ENCODE results near the gene CATSPER1. TPM values are rescaled to one million over a fixed set of nuclear protein-coding genes. Genes with fewer than 3 reads are reported as not detected.

The CATSPER1 gene
- total RNA-seq, 1 experiment from 2014 or later, result 0.61 TPM

- no TSS peak for BruUV-seq (replicated peaks)
- Mint-ChIP-seq H3K36me3 (ENCODE audit: insufficient read depth, unreplicated experiment) (no peaks in the 10 kb centered on the region), H3K4me3 (ENCODE audit: unreplicated experiment) (no peak overlapping the region), H3K27ac (ENCODE audit: low read depth, unreplicated experiment) (no peak overlapping the region), H3K27me3 (ENCODE audit: insufficient read depth, unreplicated experiment) (no peaks in the 10 kb centered on the region), H3K4me1 (ENCODE audit: insufficient read depth, unreplicated experiment) (no peaks in the 10 kb centered on the region), H3K9me3 (ENCODE audit: unreplicated experiment) (no peaks in the 10 kb centered on the region)
- DNase-seq (ENCODE audit: unreplicated experiment), result no peak
- TF ChIP-seq CTCF (IDR thresholded peaks at IDR 0.05; ENCODE audit: unreplicated experiment), result no peak
- POLR2A ChIA-PET, result no interaction called here
- intact Hi-C loops (cut with micrococcal nuclease), result no loop called here
- CTCF ChIA-PET, result interaction anchor here (0.6 to 1.5 kb wide), 2 partner anchors 20 to 287 kb away, joined by 3 to 5 read pairs; no protein-coding TSS in a partner anchor
Measured at GRCh38 chr11:66042227-66042995, 16.1 kb upstream of the CATSPER1 start.

- POLR2A ChIA-PET, result no interaction called here
- intact Hi-C loops (cut with micrococcal nuclease), result no loop called here
- Mint-ChIP-seq H3K4me3 (ENCODE audit: unreplicated experiment) (no peak overlapping the region), H3K27ac (ENCODE audit: low read depth, unreplicated experiment) (no peak overlapping the region), H3K36me3 (ENCODE audit: insufficient read depth, unreplicated experiment) (no peaks in the 10 kb centered on the region), H3K9me3 (ENCODE audit: unreplicated experiment) (no peaks in the 10 kb centered on the region), H3K27me3 (ENCODE audit: insufficient read depth, unreplicated experiment) (peaks cover 10% of the 10 kb centered on the region), H3K4me1 (ENCODE audit: insufficient read depth, unreplicated experiment) (no peaks in the 10 kb centered on the region)
- no peak for DNase-seq (ENCODE audit: unreplicated experiment)
- no TSS peak for BruUV-seq (replicated peaks)
- CTCF ChIA-PET, result interaction anchor here (0.6 to 1.1 kb wide), 2 partner anchors 18 to 251 kb away, joined by 3 to 4 read pairs; no protein-coding TSS in a partner anchor
- no peak for TF ChIP-seq CTCF (IDR thresholded peaks at IDR 0.05; ENCODE audit: unreplicated experiment)
Measured at GRCh38 chr11:66039765-66040164, 13.5 kb upstream of the CATSPER1 start.

- ChIA-PET CTCF (interaction anchor here (0.5 to 1.3 kb wide), 5 partner anchors 9 to 1194 kb away, joined by 3 to 9 read pairs (median 3); no protein-coding TSS in a partner anchor), POLR2A (no interaction called here)
- DNase-seq (ENCODE audit: unreplicated experiment), result no peak
- Mint-ChIP-seq H3K4me1 (ENCODE audit: insufficient read depth, unreplicated experiment) (no peaks in the 10 kb centered on the region), H3K4me3 (ENCODE audit: unreplicated experiment) (no peak overlapping the region), H3K27ac (ENCODE audit: low read depth, unreplicated experiment) (no peak overlapping the region), H3K27me3 (ENCODE audit: insufficient read depth, unreplicated experiment) (peaks cover 17% of the 10 kb centered on the region), H3K36me3 (ENCODE audit: insufficient read depth, unreplicated experiment) (no peaks in the 10 kb centered on the region), H3K9me3 (ENCODE audit: unreplicated experiment) (no peaks in the 10 kb centered on the region)
- no peak for TF ChIP-seq CTCF (IDR thresholded peaks at IDR 0.05; ENCODE audit: unreplicated experiment)
- no TSS peak for BruUV-seq (replicated peaks)
- intact Hi-C loops (cut with micrococcal nuclease), result no loop called here
Measured at GRCh38 chr11:66037327-66037726, 11.0 kb upstream of the CATSPER1 start.

- H3K27ac Mint-ChIP-seq (ENCODE audit: low read depth, unreplicated experiment), result no peak overlapping the region
- no TSS peak for BruUV-seq (replicated peaks)
- intact Hi-C loops (cut with micrococcal nuclease), result no loop called here
- H3K36me3 Mint-ChIP-seq (ENCODE audit: insufficient read depth, unreplicated experiment), result no peaks in the 10 kb centered on the region
- DNase-seq (ENCODE audit: unreplicated experiment), result no peak
- H3K9me3 Mint-ChIP-seq (ENCODE audit: unreplicated experiment), result no peaks in the 10 kb centered on the region
- no peaks in the 10 kb centered on the region for H3K4me1 Mint-ChIP-seq (ENCODE audit: insufficient read depth, unreplicated experiment)
- CTCF ChIA-PET, result interaction anchor here (0.6 to 2.4 kb wide), 6 partner anchors 9 to 330 kb away, joined by 3 to 32 read pairs (median 3); no protein-coding TSS in a partner anchor
- H3K4me3 Mint-ChIP-seq (ENCODE audit: unreplicated experiment), result no peak overlapping the region
- peaks cover 17% of the 10 kb centered on the region for H3K27me3 Mint-ChIP-seq (ENCODE audit: insufficient read depth, unreplicated experiment)
- TF ChIP-seq CTCF (IDR thresholded peaks at IDR 0.05; ENCODE audit: unreplicated experiment), result no peak
- POLR2A ChIA-PET, result interaction anchor here (0.7 to 1.0 kb wide), 2 partner anchors 15 to 147 kb away, joined by 3 read pairs; no protein-coding TSS in a partner anchor
Measured at GRCh38 chr11:66036334-66036710, 10.0 kb upstream of the CATSPER1 start.
